Measurements from ENCODE around the gene HNRNPU.

HNRNPU gene

DNA sequence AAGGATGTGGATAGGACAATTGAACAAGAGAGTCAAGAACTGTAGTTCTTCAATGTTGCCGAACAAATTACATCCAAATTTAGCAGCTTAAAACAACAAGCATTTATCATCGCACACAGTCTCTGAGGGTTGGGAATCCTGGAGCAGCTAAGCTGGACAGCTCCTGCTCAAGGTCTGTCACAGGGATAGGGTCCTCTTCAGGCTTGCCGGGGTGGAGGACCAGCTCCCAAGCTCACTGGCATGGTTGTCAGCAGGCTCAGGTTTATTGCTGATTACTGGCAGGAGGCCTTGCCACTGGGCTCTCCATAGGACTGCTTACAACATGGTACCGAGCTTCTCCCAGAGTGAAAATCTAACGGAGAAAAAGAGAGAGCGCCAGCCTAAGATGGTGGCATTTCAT, 51.0 kb downstream of the HNRNPU start:
- ATAC-seq: no peak; the same call in 1 of the 3 replicates
- TF ChIP-seq RARB (CRISPR knock-in tag; IDR thresholded peaks at IDR 0.05) (no peak), ZFP30 (CRISPR knock-in tag; IDR thresholded peaks at IDR 0.05) (no peak), PATZ1 (CRISPR knock-in tag; IDR thresholded peaks at IDR 0.05; ENCODE audit: borderline replicate concordance) (no peak), ISL1 (CRISPR knock-in tag; IDR thresholded peaks at IDR 0.05) (no peak), ZC3H10 (CRISPR knock-in tag; IDR thresholded peaks at IDR 0.05) (no peak), ARNTL (CRISPR knock-in tag; IDR thresholded peaks at IDR 0.05; ENCODE audit: borderline replicate concordance, low read depth) (no peak)

- no peak for ATAC-seq
- no peak for TF ChIP-seq TCF4 (CRISPR knock-in tag; IDR thresholded peaks at IDR 0.05; ENCODE audit: borderline replicate concordance)
- TF ChIP-seq ARNTL (CRISPR knock-in tag; IDR thresholded peaks at IDR 0.05; ENCODE audit: borderline replicate concordance, low read depth): no peak
- no peak for TF ChIP-seq GLIS3 (CRISPR knock-in tag; IDR thresholded peaks at IDR 0.05)
- TF ChIP-seq ZFP3 (CRISPR knock-in tag; IDR thresholded peaks at IDR 0.05): no peak
- TF ChIP-seq RARB (CRISPR knock-in tag; IDR thresholded peaks at IDR 0.05): no peak
- TF ChIP-seq ISL1 (CRISPR knock-in tag; IDR thresholded peaks at IDR 0.05): no peak
- TF ChIP-seq ZNF70 (CRISPR knock-in tag; IDR thresholded peaks at IDR 0.05): no peak
- TF ChIP-seq OSR1 (CRISPR knock-in tag; IDR thresholded peaks at IDR 0.05): no peak
- TF ChIP-seq, protein P1, sequence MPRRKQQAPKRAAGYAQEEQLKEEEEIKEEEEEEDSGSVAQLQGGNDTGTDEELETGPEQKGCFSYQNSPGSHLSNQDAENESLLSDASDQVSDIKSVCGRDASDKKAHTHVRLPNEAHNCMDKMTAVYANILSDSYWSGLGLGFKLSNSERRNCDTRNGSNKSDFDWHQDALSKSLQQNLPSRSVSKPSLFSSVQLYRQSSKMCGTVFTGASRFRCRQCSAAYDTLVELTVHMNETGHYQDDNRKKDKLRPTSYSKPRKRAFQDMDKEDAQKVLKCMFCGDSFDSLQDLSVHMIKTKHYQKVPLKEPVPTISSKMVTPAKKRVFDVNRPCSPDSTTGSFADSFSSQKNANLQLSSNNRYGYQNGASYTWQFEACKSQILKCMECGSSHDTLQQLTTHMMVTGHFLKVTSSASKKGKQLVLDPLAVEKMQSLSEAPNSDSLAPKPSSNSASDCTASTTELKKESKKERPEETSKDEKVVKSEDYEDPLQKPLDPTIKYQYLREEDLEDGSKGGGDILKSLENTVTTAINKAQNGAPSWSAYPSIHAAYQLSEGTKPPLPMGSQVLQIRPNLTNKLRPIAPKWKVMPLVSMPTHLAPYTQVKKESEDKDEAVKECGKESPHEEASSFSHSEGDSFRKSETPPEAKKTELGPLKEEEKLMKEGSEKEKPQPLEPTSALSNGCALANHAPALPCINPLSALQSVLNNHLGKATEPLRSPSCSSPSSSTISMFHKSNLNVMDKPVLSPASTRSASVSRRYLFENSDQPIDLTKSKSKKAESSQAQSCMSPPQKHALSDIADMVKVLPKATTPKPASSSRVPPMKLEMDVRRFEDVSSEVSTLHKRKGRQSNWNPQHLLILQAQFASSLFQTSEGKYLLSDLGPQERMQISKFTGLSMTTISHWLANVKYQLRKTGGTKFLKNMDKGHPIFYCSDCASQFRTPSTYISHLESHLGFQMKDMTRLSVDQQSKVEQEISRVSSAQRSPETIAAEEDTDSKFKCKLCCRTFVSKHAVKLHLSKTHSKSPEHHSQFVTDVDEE (CRISPR knock-in tag; IDR thresholded peaks at IDR 0.05): no peak
- TF ChIP-seq ZFP30 (CRISPR knock-in tag; IDR thresholded peaks at IDR 0.05): no peak
- TF ChIP-seq ZNF565 (CRISPR knock-in tag; conservative IDR thresholded peaks at IDR 0.05; ENCODE audit: low read depth): no peak
- TF ChIP-seq BACH2 (CRISPR knock-in tag; IDR thresholded peaks at IDR 0.05; ENCODE audit: borderline replicate concordance): no peak
- no peak for TF ChIP-seq ZC3H10 (CRISPR knock-in tag; IDR thresholded peaks at IDR 0.05)
- no peak for TF ChIP-seq TOX (CRISPR knock-in tag; IDR thresholded peaks at IDR 0.05; ENCODE audit: borderline replicate concordance)
- TF ChIP-seq PPARA (CRISPR knock-in tag; IDR thresholded peaks at IDR 0.05; ENCODE audit: borderline replicate concordance): no peak
- TF ChIP-seq CSDC2 (CRISPR knock-in tag; IDR thresholded peaks at IDR 0.05): no peak
- no peak for TF ChIP-seq POU6F1 (CRISPR knock-in tag; IDR thresholded peaks at IDR 0.05; ENCODE audit: borderline replicate concordance, low read depth)
- no peak for TF ChIP-seq ESRRG (CRISPR knock-in tag; IDR thresholded peaks at IDR 0.05)
Observed at GRCh38 chr1:244810221-244810620, 54.1 kb downstream of the HNRNPU start.

DNA sequence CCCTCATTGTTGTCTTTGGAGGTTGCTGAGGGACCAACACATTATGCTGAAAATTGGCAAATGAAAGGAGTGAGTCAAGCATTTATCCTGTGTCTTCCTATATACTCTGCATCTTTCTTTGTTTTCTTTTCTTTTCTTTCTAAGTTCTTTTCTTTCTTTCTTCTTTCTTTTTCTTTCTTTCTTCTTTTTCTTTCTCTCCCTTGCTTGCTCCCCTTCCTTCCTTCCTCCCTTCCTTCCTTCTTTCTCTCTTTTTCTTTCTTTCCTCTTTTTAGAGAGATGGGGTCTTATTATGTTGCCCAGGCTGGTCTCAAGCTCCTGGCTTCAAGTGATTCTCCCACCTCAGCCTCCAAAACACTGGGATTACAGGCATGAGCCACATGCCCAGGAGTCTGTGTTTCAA, 57.2 kb downstream of the HNRNPU start:
- no peak for ATAC-seq
- TF ChIP-seq ESRRG (CRISPR knock-in tag; IDR thresholded peaks at IDR 0.05) (no peak), ZFP30 (CRISPR knock-in tag; IDR thresholded peaks at IDR 0.05) (no peak), PPARA (CRISPR knock-in tag; IDR thresholded peaks at IDR 0.05; ENCODE audit: borderline replicate concordance) (no peak), CSRNP3 (CRISPR knock-in tag; IDR thresholded peaks at IDR 0.05) (no peak), OSR1 (CRISPR knock-in tag; IDR thresholded peaks at IDR 0.05) (no peak), RARB (CRISPR knock-in tag; IDR thresholded peaks at IDR 0.05) (no peak), ZNF565 (CRISPR knock-in tag; conservative IDR thresholded peaks at IDR 0.05; ENCODE audit: low read depth) (no peak), TCF4 (CRISPR knock-in tag; IDR thresholded peaks at IDR 0.05; ENCODE audit: borderline replicate concordance) (no peak), ZNF70 (CRISPR knock-in tag; IDR thresholded peaks at IDR 0.05) (no peak), ARNTL (CRISPR knock-in tag; IDR thresholded peaks at IDR 0.05; ENCODE audit: borderline replicate concordance, low read depth) (no peak), ZC3H10 (CRISPR knock-in tag; IDR thresholded peaks at IDR 0.05) (no peak), ZNF8 (CRISPR knock-in tag; IDR thresholded peaks at IDR 0.05) (no peak), ISL1 (CRISPR knock-in tag; IDR thresholded peaks at IDR 0.05) (no peak), GLIS3 (CRISPR knock-in tag; IDR thresholded peaks at IDR 0.05) (no peak), POU6F1 (CRISPR knock-in tag; IDR thresholded peaks at IDR 0.05; ENCODE audit: borderline replicate concordance, low read depth) (no peak), TOX (CRISPR knock-in tag; IDR thresholded peaks at IDR 0.05; ENCODE audit: borderline replicate concordance) (no peak), PATZ1 (CRISPR knock-in tag; IDR thresholded peaks at IDR 0.05; ENCODE audit: borderline replicate concordance) (no peak), BACH2 (CRISPR knock-in tag; IDR thresholded peaks at IDR 0.05; ENCODE audit: borderline replicate concordance) (no peak)
- TF ChIP-seq, protein P1 (CRISPR knock-in tag; IDR thresholded peaks at IDR 0.05): no peak

Measured in SK-N-SH treated with all-trans-retinoic acid at 6 μM for 48 hours (cell line).